Effector memory CD8-positive, alpha-beta T cell (primary cell): Measurements from ENCODE around the gene CRYZ.
A peak's percentile ranks its signal among the peaks of the same experiment; 100 is the strongest.
"Not testable (repeated sequence)": the region's sequence is repeated elsewhere in the genome, so short reads cannot be mapped to it uniquely, and the experiment has no call there.

Experiments used
- ATAC-seq: fragments of 150-1000 bp; cut with Tn5 transposase; replicated peaks from 2 replicates; pipeline ENCODE4 v1.10.0; 2021; ENCODE audit warnings: mild to moderate bottlenecking, moderate library complexity
- DNase-seq, 3 experiments: peaks; one replicate each; pipeline ENCODE4 v3.0.0; 2021
- H3K27ac Mint-ChIP-seq, 2 donors: one replicate each; pipeline ENCODE4 v1.8.0; 2022; ENCODE audit warnings: mild to moderate bottlenecking in 2 of 2, mixed read lengths in 2 of 2, moderate library complexity in 2 of 2
- H3K27me3 Mint-ChIP-seq, 2 donors: one replicate each; pipeline ENCODE4 v1.8.0; 2022; ENCODE audit warnings: mixed read lengths in 2 of 2
- H3K36me3 Mint-ChIP-seq: one replicate; pipeline ENCODE4 v1.8.0; 2022; ENCODE audit warnings: mild to moderate bottlenecking, moderate library complexity, mixed read lengths; ENCODE audit not compliant: insufficient read depth
- H3K4me1 Mint-ChIP-seq, 2 donors: one replicate each; pipeline ENCODE4 v1.8.0; 2022; ENCODE audit warnings: low read depth in 2 of 2, mixed read lengths in 2 of 2
- H3K4me3 Mint-ChIP-seq, 2 donors: one replicate each; pipeline ENCODE4 v1.8.0; 2022; ENCODE audit warnings: mild to moderate bottlenecking in 2 of 2, mixed read lengths in 2 of 2, moderate library complexity in 2 of 2
- H3K9me3 Mint-ChIP-seq, 2 donors: one replicate each; pipeline ENCODE4 v1.8.0; 2022; ENCODE audit warnings: mixed read lengths in 2 of 2

Gene CRYZ

GRCh38 chr1:74753104-74753503 lies 20.3 kb upstream of the CRYZ start:
- DNase-seq (no peak), ATAC-seq (no peak)
- Mint-ChIP-seq H3K4me3 (no peak overlapping the region), H3K4me1 (no peaks in the 10 kb centered on the region), H3K27me3 (no peaks in the 10 kb centered on the region), H3K27ac (no peak overlapping the region), H3K9me3 (no peaks in the 10 kb centered on the region), H3K36me3 (peaks cover 45% of the 10 kb centered on the region)

GRCh38 chr1:74748960-74749359 lies 16.1 kb upstream of the CRYZ start:
- no peaks in the 10 kb centered on the region for H3K9me3 Mint-ChIP-seq
- peaks cover 40% of the 10 kb centered on the region for H3K36me3 Mint-ChIP-seq
- no peak for ATAC-seq
- peaks cover 0 to 10% of the 10 kb centered on the region in 2 donors for H3K4me1 Mint-ChIP-seq
- H3K27me3 Mint-ChIP-seq = no peaks in the 10 kb centered on the region
- no peak for DNase-seq
- H3K27ac Mint-ChIP-seq = no peak overlapping the region
- H3K4me3 Mint-ChIP-seq = no peak overlapping the region

- H3K9me3 Mint-ChIP-seq, H3K27me3 Mint-ChIP-seq, ATAC-seq, H3K4me3 Mint-ChIP-seq, DNase-seq, H3K27ac Mint-ChIP-seq: not testable (repeated sequence)
- H3K36me3 Mint-ChIP-seq = peaks cover 29% of the 10 kb centered on the region
- H3K4me1 Mint-ChIP-seq = peaks cover 0 to 17% of the 10 kb centered on the region in 2 donors
These were observed 12.4 kb upstream of the CRYZ start for GRCh38 chr1:74745247-74745646.

GRCh38 chr1:74740307-74740980 lies 7.6 kb upstream of the CRYZ start:
- H3K27ac Mint-ChIP-seq, H3K4me1 Mint-ChIP-seq, ATAC-seq, H3K9me3 Mint-ChIP-seq, H3K4me3 Mint-ChIP-seq, H3K27me3 Mint-ChIP-seq, DNase-seq: not testable (repeated sequence)
- peaks cover 17% of the 10 kb centered on the region for H3K36me3 Mint-ChIP-seq

GRCh38 chr1:74737333-74737732 lies 4.5 kb upstream of the CRYZ start:
- peaks cover 17% of the 10 kb centered on the region for H3K36me3 Mint-ChIP-seq
- H3K27me3 Mint-ChIP-seq = no peaks in the 10 kb centered on the region
- no peak for ATAC-seq
- H3K4me1 Mint-ChIP-seq = peaks cover 15 to 23% of the 10 kb centered on the region in 2 donors
- H3K4me3 Mint-ChIP-seq = no peak overlapping the region
- DNase-seq = no peak
- H3K9me3 Mint-ChIP-seq = no peaks in the 10 kb centered on the region
- no peak overlapping the region for H3K27ac Mint-ChIP-seq

- Mint-ChIP-seq H3K4me3 (peak overlapping the region; percentile 87 to 91), H3K9me3 (no peaks in the 10 kb centered on the region), H3K27me3 (no peaks in the 10 kb centered on the region), H3K27ac (peak overlapping the region; percentile 93 to 94), H3K4me1 (peaks cover 19 to 39% of the 10 kb centered on the region in 2 donors), H3K36me3 (peaks cover 12% of the 10 kb centered on the region)
- DNase-seq = peak; percentile 53 to 56 (median 54)
- peak; percentile 71 for ATAC-seq
These were observed 994 bp upstream of the CRYZ start for GRCh38 chr1:74733604-74734484.

GRCh38 chr1:74732071-74732946 lies 541 bp downstream of the CRYZ start:
- H3K4me3 Mint-ChIP-seq = peak overlapping the region; percentile 87 to 91
- ATAC-seq, DNase-seq: not testable (repeated sequence)

GRCh38 chr1:74731399-74732052 lies 1.3 kb downstream of the CRYZ start:
- H3K4me1 Mint-ChIP-seq = peaks cover 21 to 47% of the 10 kb centered on the region in 2 donors
- H3K36me3 Mint-ChIP-seq = peaks cover 12% of the 10 kb centered on the region
- peak overlapping the region; percentile 61 to 72 for H3K27ac Mint-ChIP-seq
- no peak for DNase-seq
- peak overlapping the region; percentile 87 to 91 for H3K4me3 Mint-ChIP-seq
- no peaks in the 10 kb centered on the region for H3K27me3 Mint-ChIP-seq
- no peak for ATAC-seq
- no peaks in the 10 kb centered on the region for H3K9me3 Mint-ChIP-seq

More at GRCh38 chr1:74732071-74732946, 541 bp downstream of the CRYZ start:
- not testable (repeated sequence) for H3K27me3 Mint-ChIP-seq, H3K9me3 Mint-ChIP-seq
- H3K36me3 Mint-ChIP-seq = peaks cover 12% of the 10 kb centered on the region
- H3K4me1 Mint-ChIP-seq = peaks cover 21 to 47% of the 10 kb centered on the region in 2 donors
- peak overlapping the region; percentile 93 to 94 for H3K27ac Mint-ChIP-seq

- no peaks in the 10 kb centered on the region for H3K27me3 Mint-ChIP-seq
- H3K9me3 Mint-ChIP-seq = no peaks in the 10 kb centered on the region
- no peak for DNase-seq
- peak overlapping the region; percentile 61 to 72 for H3K27ac Mint-ChIP-seq
- no peak for ATAC-seq
- H3K4me3 Mint-ChIP-seq = peak overlapping the region in 1 of 2 donors; percentile 1
- peaks cover 19 to 42% of the 10 kb centered on the region in 2 donors for H3K4me1 Mint-ChIP-seq
- H3K36me3 Mint-ChIP-seq = peaks cover 17% of the 10 kb centered on the region
These were observed 2.9 kb downstream of the CRYZ start for GRCh38 chr1:74729741-74730478.

GRCh38 chr1:74728736-74729135 lies 4.1 kb downstream of the CRYZ start:
- Mint-ChIP-seq H3K27me3 (no peaks in the 10 kb centered on the region), H3K27ac (peak overlapping the region in 1 of 2 donors; percentile 71), H3K4me1 (peaks cover 13 to 30% of the 10 kb centered on the region in 2 donors), H3K36me3 (peaks cover 25% of the 10 kb centered on the region), H3K9me3 (no peaks in the 10 kb centered on the region), H3K4me3 (no peak overlapping the region)
- ATAC-seq = no peak
- DNase-seq = no peak

- no peak for ATAC-seq
- Mint-ChIP-seq H3K27me3 (no peaks in the 10 kb centered on the region), H3K27ac (peak overlapping the region in 1 of 2 donors; percentile 28), H3K4me3 (no peak overlapping the region), H3K9me3 (no peaks in the 10 kb centered on the region), H3K36me3 (peaks cover 32% of the 10 kb centered on the region), H3K4me1 (peaks cover 4 to 20% of the 10 kb centered on the region in 2 donors)
- no peak for DNase-seq
These were observed 6.8 kb downstream of the CRYZ start for GRCh38 chr1:74726063-74726462.

GRCh38 chr1:74717626-74718025 lies 15.2 kb downstream of the CRYZ start:
- H3K27ac Mint-ChIP-seq = no peak overlapping the region
- no peaks in the 10 kb centered on the region for H3K4me1 Mint-ChIP-seq
- H3K36me3 Mint-ChIP-seq = peaks cover 27% of the 10 kb centered on the region
- no peak overlapping the region for H3K4me3 Mint-ChIP-seq
- DNase-seq (no peak), ATAC-seq (no peak)
- no peaks in the 10 kb centered on the region for H3K9me3 Mint-ChIP-seq
- H3K27me3 Mint-ChIP-seq = no peaks in the 10 kb centered on the region
